Common myeloid progenitor, CD34-positive (primary cell): ENCODE measurements around the gene THAP12.
"Not testable (repeated sequence)": the region's sequence is repeated elsewhere in the genome, so short reads cannot be mapped to it uniquely, and the experiment has no call there.

Experiments
- CTCF ChIA-PET: fragments of 350-600 bp; sonication (Branson Sonifier 250); formaldehyde crosslinking; loops from one replicate; lab custom pipeline; 2021; ENCODE audit warnings: antibody characterized with exemption; lab: Charles Lee
- POLR2A ChIA-PET: fragments of 350-600 bp; sonication (Branson Sonifier 250); formaldehyde crosslinking; loops from one replicate; lab custom pipeline; 2021; ENCODE audit warnings: antibody characterized with exemption; lab: Charles Lee
- DNase-seq, 3 donors: peaks; one replicate each; pipeline versions ENCODE4 v3.0.0 to v3.0.0-alpha.2; 2013
- H3K27ac ChIP-seq, 2 experiments: 1 replicate in 1 of 2; 2 replicates in 1 of 2; pipeline ENCODE4 v1.7.0; 2013; ENCODE audit warnings: inconsistent platforms in 2 of 2, low read length in 2 of 2, mild to moderate bottlenecking in 2 of 2, low read depth in 1 of 2, moderate library complexity in 1 of 2; ENCODE audit not compliant: severe bottlenecking in 2 of 2, insufficient read depth in 1 of 2, poor library complexity in 1 of 2
- H3K27me3 ChIP-seq, 5 experiments: replicated peaks in 2 of 5; 1 replicate in 3 of 5; 2 replicates in 2 of 5; pipeline versions ENCODE4 v1.6.1 to v1.7.0; 2013; ENCODE audit warnings: low read length in 4 of 5, mild to moderate bottlenecking in 2 of 5, moderate library complexity in 2 of 5, inconsistent platforms in 1 of 5; ENCODE audit not compliant: insufficient read depth in 5 of 5, control insufficient read depth in 4 of 5
- H3K36me3 ChIP-seq, 4 experiments: 1 replicate in 2 of 4; 2 replicates in 2 of 4; pipeline versions ENCODE4 v1.6.1 to v1.7.0; 2013; ENCODE audit warnings: low read length in 3 of 4, control low read depth in 1 of 4, mild to moderate bottlenecking in 1 of 4; ENCODE audit not compliant: control insufficient read depth in 4 of 4, insufficient read depth in 4 of 4
- H3K4me1 ChIP-seq, 4 experiments: 1 replicate in 3 of 4; 2 replicates in 1 of 4; pipeline versions ENCODE4 v1.6.1 to v1.7.1; 2013; ENCODE audit warnings: low read length in 3 of 4, mild to moderate bottlenecking in 3 of 4, control low read depth in 1 of 4, inconsistent platforms in 1 of 4, moderate library complexity in 1 of 4; ENCODE audit not compliant: control insufficient read depth in 4 of 4, insufficient read depth in 4 of 4; ENCODE audit errors: control extremely low read depth in 1 of 4
- H3K4me3 ChIP-seq, 7 experiments: 1 replicate in 4 of 7; 2 replicates in 3 of 7; pipeline versions ENCODE4 v1.5.1 to v1.7.0; 2013; ENCODE audit warnings: mild to moderate bottlenecking in 7 of 7, low read length in 6 of 7, moderate library complexity in 6 of 7, inconsistent platforms in 2 of 7, low read depth in 2 of 7, control low read depth in 1 of 7; ENCODE audit not compliant: insufficient read depth in 4 of 7, control insufficient read depth in 1 of 7; ENCODE audit errors: extremely low read depth in 1 of 7
- H3K9me3 ChIP-seq, 5 experiments: 1 replicate in 4 of 5; 2 replicates in 1 of 5; pipeline versions ENCODE4 v1.6.1 to v1.7.1; 2013; ENCODE audit warnings: low read length in 4 of 5, mild to moderate bottlenecking in 2 of 5, inconsistent platforms in 1 of 5, low read depth in 1 of 5, moderate library complexity in 1 of 5; ENCODE audit not compliant: control insufficient read depth in 4 of 5, insufficient read depth in 2 of 5; ENCODE audit errors: control extremely low read depth in 1 of 5
- WGBS: methylation state at CpG from one replicate; pipeline ENCODE4 v1.1.5; 2013; ENCODE audit not compliant: insufficient coverage; 5-methylcytosine and 5-hydroxymethylcytosine counted together

Gene THAP12

GRCh38 chr11:76323375-76323774 lies 57.6 kb downstream of the THAP12 start:
- H3K36me3 ChIP-seq, H3K4me3 ChIP-seq, DNase-seq, H3K27ac ChIP-seq, H3K9me3 ChIP-seq, POLR2A ChIA-PET: not testable (repeated sequence)
- H3K27me3 ChIP-seq, result peaks cover 0 to 12% (median 5%) of the 10 kb centered on the region in 5 experiments
- 100% methylated on average over 1 of the region's 2 CpGs for WGBS
- CTCF ChIA-PET, result interaction anchor here (1.4 to 1.6 kb wide), 4 partner anchors 115 to 455 kb away, joined by 3 to 5 read pairs (median 4); no protein-coding TSS in a partner anchor
- peaks cover 0 to 27% (median 17%) of the 10 kb centered on the region in 4 experiments for H3K4me1 ChIP-seq

GRCh38 chr11:76322942-76323341 lies 58.0 kb downstream of the THAP12 start:
- DNase-seq, result no peak
- Histone ChIP-seq H3K4me3 (no peak overlapping the region), H3K4me1 (peaks cover 0 to 27% (median 17%) of the 10 kb centered on the region in 4 experiments), H3K9me3 (no peaks in the 10 kb centered on the region), H3K36me3 (no peaks in the 10 kb centered on the region), H3K27me3 (peaks cover 0 to 12% (median 5%) of the 10 kb centered on the region in 5 experiments), H3K27ac (no peak overlapping the region)
- 94% methylated on average over 2 of the region's 2 CpGs for WGBS
- ChIA-PET CTCF (interaction anchor here (1.4 to 1.6 kb wide), 5 partner anchors 17 to 455 kb away, joined by 3 to 5 read pairs (median 4); no protein-coding TSS in a partner anchor), POLR2A (no interaction called here)

GRCh38 chr11:76322540-76322939 lies 58.4 kb downstream of the THAP12 start:
- DNase-seq, result no peak
- WGBS, result 63% methylated on average over 3 of the region's 5 CpGs
- Histone ChIP-seq H3K4me3 (peak overlapping the region in 2 of 7 experiments; percentile 9 to 62), H3K9me3 (no peaks in the 10 kb centered on the region), H3K27me3 (peaks cover 0 to 12% (median 5%) of the 10 kb centered on the region in 5 experiments), H3K27ac (no peak overlapping the region), H3K4me1 (peaks cover 0 to 27% (median 17%) of the 10 kb centered on the region in 4 experiments), H3K36me3 (no peaks in the 10 kb centered on the region)
- ChIA-PET CTCF (interaction anchor here (1.4 to 1.6 kb wide), 5 partner anchors 17 to 454 kb away, joined by 3 to 5 read pairs (median 4); no protein-coding TSS in a partner anchor), POLR2A (no interaction called here)

- DNase-seq, result peak in 2 of 3 donors; percentile 41 to 46
- no peaks in the 10 kb centered on the region for H3K9me3 ChIP-seq
- H3K27me3 ChIP-seq, result peaks cover 0 to 12% (median 5%) of the 10 kb centered on the region in 5 experiments
- no peak overlapping the region for H3K27ac ChIP-seq
- no peaks in the 10 kb centered on the region for H3K36me3 ChIP-seq
- WGBS, result 6% methylated on average over 50 of the region's 59 CpGs
- ChIA-PET POLR2A (interaction anchor here (1.1 kb wide), 1 partner anchor 10 kb away, joined by 3 read pairs; no protein-coding TSS in a partner anchor), CTCF (interaction anchor here (1.4 to 1.6 kb wide), 2 partner anchors 18 to 116 kb away, joined by 4 read pairs; no protein-coding TSS in a partner anchor)
- H3K4me3 ChIP-seq, result peak overlapping the region in 3 of 7 experiments; percentile 9 to 62 (median 53)
- peaks cover 0 to 27% (median 17%) of the 10 kb centered on the region in 4 experiments for H3K4me1 ChIP-seq
Measured at GRCh38 chr11:76321820-76322524, 59.0 kb downstream of the THAP12 start.

- H3K4me3 ChIP-seq, result peak overlapping the region in 3 of 7 experiments; percentile 9 to 62 (median 53)
- H3K36me3 ChIP-seq, result no peaks in the 10 kb centered on the region
- CTCF ChIA-PET, result interaction anchor here (1.4 to 1.5 kb wide), 2 partner anchors 8 to 19 kb away, joined by 4 to 5 read pairs; no protein-coding TSS in a partner anchor
- H3K27ac ChIP-seq, result no peak overlapping the region
- 50% methylated on average over 3 of the region's 8 CpGs for WGBS
- no peaks in the 10 kb centered on the region for H3K9me3 ChIP-seq
- DNase-seq, result no peak
- H3K27me3 ChIP-seq, result peaks cover 0 to 12% (median 5%) of the 10 kb centered on the region in 5 experiments
- H3K4me1 ChIP-seq, result peaks cover 0 to 27% (median 17%) of the 10 kb centered on the region in 4 experiments
- POLR2A ChIA-PET, result interaction anchor here (1.1 kb wide), 1 partner anchor 10 kb away, joined by 3 read pairs; no protein-coding TSS in a partner anchor
Measured at GRCh38 chr11:76321340-76321739, 59.6 kb downstream of the THAP12 start.

GRCh38 chr11:76320929-76321328 lies 60.0 kb downstream of the THAP12 start:
- no peak overlapping the region for H3K4me3 ChIP-seq
- H3K36me3 ChIP-seq, result no peaks in the 10 kb centered on the region
- DNase-seq, result no peak
- H3K27ac ChIP-seq, result no peak overlapping the region
- WGBS, result 94% methylated on average over 3 of the region's 6 CpGs
- peaks cover 0 to 27% (median 17%) of the 10 kb centered on the region in 4 experiments for H3K4me1 ChIP-seq
- peaks cover 0 to 12% (median 5%) of the 10 kb centered on the region in 5 experiments for H3K27me3 ChIP-seq
- ChIA-PET CTCF (interaction anchor here (1.5 to 4.6 kb wide), 4 partner anchors 9 to 377 kb away, joined by 3 to 102 read pairs (median 10); partner anchors contain the start of gene WNT11), POLR2A (interaction anchor here (1.1 kb wide), 1 partner anchor 11 kb away, joined by 3 read pairs; no protein-coding TSS in a partner anchor)
- H3K9me3 ChIP-seq, result no peaks in the 10 kb centered on the region
